CD4-positive, alpha-beta T cell treated with Interleukin-17A for 1 hour (primary cell): Measurements from ENCODE around the gene PAIP2.
"Not testable (repeated sequence)": the region's sequence is repeated elsewhere in the genome, so short reads cannot be mapped to it uniquely, and the experiment has no call there.

Experiments
- DNase-seq: peaks from one replicate; pipeline ENCODE4 v3.0.0-alpha.2; 2020

Gene PAIP2

DNA sequence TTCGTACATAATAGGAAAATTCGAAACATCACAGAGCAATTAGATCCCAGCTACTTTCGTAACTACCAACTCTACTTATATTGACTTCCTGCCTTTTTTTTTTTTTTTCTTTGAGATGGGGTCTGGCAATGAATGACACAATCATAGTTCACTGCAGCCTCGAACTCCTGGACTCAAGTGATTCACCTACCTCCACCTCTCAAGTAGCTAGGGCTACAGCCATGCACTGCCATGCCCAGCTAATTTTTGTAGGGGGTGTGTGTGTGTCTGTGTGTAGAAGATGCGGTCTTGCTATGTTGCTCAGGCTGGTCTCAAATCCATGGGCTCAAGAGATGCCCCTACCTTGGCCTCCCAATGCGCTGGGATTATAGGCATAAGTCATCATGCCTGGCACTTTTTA, 5.8 kb upstream of the PAIP2 start:
- no peak for DNase-seq

DNA sequence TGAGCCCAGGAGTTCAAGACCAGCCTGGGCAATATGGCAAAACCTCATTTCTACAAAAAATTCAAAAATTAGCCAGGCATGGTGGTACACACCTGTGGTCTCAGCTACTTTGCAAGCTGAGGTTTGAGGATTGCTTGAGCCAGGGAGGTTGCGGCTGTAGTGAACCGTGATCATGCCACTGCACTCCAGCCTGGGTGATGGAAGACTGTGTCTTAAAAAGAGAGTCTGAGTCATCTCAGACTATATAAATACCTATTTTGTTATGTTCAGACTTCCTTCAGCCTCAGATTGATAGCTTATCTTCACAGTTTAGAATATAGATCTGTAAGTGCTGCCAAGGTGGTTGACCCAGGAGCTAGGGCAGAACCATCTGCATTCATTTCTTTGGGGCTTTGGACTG, 1.6 kb upstream of the PAIP2 start:
- DNase-seq: no peak

DNA sequence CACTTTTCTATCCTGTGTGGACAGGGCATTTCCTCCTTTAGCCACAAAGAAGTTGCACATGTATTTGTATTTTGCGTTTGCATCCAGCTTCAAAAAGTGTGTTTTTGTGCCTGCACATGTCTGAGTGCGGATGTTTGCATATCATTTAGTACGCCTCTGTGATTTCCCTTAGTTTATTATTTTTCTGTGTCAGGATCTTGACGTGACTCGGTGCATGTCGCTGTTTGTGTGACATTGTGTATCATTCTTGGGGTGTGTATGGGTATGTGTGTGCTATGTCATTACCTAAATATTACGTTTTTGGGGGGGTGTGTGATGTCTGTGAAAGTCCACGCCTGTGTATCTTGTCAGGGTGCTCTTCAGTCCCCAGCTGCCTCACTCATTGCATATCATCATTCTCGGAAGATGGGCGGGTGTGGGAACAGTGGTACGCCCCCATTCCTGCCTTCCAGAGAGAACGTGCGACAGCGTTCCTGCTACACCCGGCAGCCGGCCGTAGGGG, 416 bp upstream of the PAIP2 start:
- no peak for DNase-seq

DNA sequence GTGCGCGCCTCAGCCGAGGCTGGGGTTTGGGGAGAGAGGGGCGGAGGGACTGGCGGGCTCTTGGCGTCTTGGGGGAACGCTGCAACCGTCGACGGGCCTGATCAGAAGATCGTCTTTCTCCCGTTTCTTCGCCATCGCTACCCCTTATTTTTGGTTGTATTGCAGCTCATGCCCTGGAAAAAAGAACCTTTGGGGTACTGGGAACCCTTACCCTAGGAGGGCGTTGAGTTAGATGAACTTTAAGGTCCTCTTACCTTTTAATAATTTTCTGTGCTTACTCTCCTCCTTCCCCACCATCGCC, 719 bp downstream of the PAIP2 start:
- no peak for DNase-seq

DNA sequence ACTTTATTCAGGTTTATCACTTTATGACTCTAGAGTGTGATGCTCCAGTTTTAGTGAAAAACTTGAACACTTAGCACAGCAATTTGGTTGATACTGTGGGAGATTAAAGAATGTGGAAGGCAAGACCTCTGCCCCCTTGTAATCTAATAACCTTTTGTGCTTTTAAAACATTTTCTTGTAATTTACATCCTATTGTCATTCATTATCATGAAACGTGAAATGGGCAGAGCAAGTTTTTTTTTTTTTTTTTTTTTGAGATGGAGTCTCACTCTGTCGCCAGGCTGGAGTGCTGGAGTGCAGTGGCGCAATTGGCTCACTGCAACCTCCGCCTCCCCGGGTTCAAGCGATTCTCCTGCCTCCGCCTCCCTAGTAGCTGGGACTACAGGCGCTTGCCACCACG, 1.8 kb downstream of the PAIP2 start:
- DNase-seq: no peak

DNA sequence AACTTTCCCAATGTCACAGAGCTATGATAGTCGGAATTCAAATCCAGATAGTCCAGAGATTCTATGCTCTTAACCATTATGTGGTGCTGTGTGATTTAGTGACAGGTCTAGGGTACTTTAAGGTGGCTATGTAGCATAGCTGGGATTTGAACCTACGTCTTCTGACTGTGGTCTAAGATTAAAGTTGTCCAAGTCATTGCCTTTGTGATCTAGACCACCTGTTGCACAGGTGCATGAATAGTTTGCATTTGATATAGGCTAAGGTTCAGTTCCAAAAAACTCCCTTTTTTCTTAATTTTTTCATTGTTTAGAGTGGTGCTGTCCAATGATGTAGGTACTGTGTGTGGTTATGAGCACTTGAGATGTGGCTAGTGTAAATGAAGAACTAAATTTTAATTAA, 2.5 kb downstream of the PAIP2 start:
- no peak for DNase-seq

DNA sequence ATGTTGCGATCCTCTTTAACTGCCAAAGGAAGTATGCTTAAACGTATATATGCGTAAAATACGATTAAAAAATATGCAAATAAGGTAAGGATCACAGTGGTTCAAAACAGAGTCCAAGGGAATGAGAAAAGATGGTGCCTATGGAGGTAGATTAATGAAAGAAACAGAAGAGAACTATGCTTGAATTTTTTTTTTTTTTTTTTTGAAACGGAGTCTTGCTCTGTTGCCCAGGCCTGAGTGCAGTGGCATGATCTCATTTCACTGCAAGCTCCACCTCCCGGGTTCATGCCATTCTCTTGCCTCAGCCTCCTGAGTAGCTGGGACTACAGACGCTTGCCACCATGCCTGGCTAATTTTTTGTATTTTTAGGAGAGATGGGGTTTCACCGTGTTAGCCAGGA, 3.8 kb downstream of the PAIP2 start:
- DNase-seq: not testable (repeated sequence)

DNA sequence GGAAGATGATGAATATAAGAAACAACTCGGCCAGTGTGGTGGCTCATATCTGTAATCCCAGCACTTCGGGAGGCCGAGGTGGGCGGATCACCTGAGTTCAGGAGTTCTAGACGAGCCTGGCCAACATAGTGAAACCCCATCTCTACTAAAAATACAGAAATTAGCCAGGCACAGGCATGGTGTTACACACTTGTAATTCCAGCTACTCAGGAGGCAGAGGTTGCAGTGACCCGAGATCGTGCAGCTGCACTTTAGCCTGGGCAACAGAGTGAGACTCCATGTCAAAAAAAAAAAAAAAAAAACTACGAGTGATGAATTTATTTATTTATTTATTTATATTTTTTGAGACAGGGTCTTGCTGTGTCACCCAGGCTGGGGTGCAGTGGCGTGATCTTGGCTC, 6.2 kb downstream of the PAIP2 start:
- not testable (repeated sequence) for DNase-seq

DNA sequence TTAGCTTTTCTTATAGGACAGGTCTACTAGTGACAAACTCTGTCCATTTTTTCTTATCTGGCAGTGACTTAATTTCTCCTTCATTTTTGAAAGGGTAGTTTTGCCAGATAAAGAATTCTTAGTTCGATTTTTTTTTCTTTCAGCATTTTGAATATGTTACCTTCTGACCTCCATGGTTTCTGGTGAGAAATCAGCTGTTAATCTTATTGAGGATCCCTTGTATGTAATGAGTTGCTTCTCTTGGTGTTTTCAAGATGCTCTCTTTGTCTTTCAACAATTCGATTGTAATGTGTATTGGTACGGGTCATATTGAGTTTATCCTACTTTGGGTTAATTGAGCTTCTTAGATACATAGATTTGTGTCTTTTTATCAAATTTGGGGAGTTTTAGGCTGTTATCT, 12.5 kb downstream of the PAIP2 start:
- DNase-seq: no peak

DNA sequence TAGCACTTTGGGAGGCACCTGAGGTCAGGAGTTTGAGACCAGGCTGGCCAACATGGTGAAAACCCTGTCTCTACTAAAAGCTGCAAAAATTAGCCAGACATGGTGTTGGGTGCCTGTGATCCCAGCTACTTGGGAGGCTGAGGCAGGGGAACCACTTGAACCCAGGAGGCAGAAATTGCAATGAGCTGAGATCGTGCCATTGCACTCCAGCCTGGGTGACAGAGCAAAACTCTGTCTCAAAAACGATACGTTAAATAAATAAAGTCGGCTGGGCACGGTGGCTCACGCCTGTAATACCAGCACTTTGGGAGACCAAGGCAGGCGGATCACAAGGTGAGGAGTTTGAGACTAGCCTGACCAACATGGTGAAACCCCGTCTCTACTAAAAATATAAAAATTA, 14.2 kb downstream of the PAIP2 start:
- not testable (repeated sequence) for DNase-seq

DNA sequence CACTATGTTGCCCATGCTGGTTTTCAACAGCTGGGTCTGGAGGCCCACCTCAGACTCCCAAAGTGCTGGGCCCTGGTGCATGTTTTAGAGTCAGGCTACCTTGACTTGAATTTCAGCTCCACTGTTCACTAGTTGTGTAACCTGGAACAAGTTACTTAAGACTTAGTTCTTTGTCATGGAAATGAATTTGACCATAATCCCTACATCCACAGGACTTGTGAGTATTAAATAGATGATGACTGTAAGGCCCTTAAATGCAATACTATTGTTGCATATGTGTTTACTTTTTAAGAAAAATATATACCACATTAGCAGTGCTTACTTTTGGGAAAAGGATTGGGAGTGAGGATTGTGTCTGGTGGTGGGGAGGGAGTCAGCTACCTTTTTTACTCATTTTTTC, 16.4 kb downstream of the PAIP2 start:
- DNase-seq: no peak

DNA sequence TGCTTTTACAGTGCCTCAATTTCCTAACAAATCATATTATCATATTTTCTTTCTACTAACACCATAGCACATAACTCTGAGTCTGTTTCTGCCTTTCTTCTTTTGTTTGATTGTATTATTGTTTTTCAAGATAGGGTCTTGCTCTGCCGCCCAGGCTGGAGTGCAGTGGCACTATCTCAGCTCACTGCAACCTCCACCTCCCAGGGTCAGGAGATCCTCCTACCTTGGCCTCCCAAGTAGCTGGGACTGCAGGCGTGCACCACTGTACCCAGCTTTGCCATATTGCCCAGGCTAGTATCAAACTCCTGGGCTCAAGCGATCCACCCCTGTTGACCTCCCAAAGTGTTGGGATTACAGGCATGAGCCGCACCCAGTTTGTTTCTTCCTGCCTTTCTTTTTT, 18.7 kb downstream of the PAIP2 start:
- DNase-seq: no peak

DNA sequence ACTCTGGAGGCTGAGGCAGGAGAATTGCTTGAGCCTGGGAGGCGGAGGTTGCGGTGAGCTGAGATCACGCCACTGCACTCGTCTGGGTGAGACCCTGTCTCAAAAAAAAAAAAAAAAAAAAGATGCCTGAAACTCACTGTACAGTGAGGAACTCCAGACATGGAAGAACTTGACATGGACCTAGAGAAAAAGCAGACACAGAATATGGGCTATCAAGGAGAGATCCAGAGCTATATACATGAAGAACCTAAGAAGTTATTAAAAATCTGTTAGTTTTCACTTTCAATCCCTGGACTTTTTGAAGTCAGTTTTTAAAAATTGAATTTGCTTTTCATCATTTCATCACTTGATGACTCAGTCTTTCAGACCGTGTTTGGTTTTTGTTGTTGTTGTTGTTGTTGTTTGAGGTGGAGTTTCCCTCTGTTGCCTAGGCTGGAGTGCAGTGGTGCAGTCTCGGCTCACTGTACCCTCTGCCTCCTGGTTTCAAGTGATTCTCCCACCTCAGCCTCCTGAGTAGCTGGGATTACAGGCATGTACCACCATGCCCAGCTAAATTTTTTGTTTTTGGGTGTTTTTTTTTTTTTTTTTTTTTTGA, 20.3 kb downstream of the PAIP2 start:
- DNase-seq: no peak

DNA sequence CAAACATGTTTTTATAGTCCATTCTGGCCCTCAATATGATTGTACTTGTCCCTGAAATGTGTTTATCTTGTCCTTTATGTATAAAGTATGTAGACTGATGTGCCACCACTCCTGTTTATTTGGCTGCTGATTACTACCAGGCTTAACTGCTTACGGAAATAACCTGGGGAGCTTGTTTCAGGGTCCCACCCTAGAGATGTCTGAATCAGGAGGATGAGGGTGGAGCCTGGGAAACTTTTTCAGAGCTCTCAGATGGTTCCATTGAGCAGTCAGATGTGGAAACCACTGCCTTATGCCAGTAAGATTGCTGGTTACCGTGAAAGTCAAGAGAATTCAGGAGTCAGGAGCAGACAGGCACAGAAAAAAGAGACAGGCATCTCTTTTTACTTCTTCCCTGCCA, 22.3 kb downstream of the PAIP2 start:
- DNase-seq: no peak

DNA sequence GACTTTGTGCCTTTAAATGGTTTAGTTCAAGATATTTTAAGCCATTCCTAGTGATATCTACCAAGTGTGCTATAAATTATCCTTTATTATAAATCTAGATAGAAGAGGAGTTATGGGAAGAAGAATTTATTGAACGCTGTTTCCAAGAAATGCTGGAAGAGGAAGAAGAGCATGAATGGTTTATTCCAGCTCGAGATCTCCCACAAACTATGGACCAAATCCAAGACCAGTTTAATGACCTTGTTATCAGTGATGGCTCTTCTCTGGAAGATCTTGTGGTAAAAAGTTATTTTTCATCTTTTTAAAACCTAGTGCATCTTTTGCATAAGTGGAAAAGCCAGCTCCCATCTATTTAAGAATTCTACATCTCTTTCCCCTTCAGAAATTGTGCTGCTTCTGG, 22.8 kb downstream of the PAIP2 start:
- DNase-seq: no peak

DNA sequence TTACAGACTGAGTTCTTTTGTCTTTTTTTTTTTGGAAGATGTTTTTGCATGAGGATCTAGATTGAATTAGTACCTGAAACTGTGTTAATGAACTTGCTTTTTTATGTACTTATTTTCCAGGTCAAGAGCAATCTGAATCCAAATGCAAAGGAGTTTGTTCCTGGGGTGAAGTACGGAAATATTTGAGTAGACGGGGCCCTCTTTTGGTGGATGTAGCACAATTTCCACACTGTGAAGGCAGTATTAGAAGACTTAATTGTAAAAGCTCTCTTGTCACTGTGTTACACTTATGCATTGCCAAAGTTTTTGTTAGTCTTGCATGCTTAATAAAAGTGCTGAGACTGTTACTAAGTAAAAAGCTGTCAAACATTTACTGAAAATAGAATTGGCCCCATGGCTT, 27.0 kb downstream of the PAIP2 start:
- no peak for DNase-seq

DNA sequence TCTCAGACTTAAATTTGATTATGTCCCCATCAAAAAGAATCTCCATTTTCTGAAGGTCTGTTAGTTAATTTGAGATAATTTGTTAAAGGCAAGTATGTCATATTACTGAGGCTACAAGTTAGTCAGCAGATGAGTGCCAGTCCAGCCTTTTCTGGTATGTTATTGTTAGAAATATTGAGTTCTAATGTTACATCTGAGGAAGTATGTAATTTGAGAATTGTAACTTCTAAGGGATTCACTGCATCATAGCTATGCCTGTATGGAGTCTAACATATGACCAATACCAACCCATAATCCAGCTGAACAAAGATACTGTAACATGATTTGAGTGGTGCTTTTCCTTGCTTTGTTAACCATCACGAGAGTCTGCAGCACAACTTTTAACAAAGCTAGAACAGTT, 27.5 kb downstream of the PAIP2 start:
- no peak for DNase-seq

DNA sequence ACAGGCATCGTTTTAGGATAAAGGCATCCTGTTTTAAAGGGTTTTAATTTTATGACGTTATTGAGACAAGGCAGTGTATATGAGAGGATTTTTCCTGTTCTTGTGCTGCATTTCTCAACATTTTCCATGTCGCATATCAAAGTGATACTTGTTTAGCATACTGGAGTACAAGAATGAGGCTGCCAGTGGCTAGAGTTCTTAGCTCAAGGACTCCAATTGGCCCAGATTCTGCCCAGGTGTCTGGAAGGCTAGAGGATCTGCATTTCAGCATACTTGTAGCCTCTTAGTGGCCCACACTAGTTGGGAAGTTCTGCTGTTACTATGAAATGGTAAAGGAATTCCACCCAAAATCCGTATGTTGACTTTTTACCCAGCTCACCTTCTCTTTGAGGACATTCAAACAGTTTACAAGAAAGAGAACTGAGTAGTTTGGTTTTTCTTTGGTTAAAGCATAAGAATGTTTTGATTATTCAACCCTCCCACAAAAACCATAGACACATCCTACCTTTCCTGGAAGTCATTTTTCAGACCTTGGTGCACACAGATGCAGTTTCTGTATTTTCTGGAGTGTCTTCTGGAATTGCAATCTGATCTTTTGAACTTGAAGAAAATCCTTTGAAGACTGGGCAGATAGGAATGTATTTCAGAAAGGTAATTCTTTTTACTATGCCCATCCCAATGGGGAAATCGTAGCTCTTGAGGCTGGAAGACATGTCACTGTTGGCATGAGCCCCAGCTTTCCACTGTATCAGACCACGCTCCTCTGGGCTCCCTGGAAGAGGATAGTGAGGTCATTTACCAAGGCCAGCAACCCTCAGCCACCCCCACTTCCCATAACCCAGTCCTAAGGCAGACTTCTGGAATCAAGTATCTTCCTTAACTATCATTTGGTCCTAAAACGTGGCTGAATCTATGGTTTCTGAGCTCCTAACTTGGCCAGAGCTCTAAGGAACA, 30.1 kb downstream of the PAIP2 start:
- no peak for DNase-seq

DNA sequence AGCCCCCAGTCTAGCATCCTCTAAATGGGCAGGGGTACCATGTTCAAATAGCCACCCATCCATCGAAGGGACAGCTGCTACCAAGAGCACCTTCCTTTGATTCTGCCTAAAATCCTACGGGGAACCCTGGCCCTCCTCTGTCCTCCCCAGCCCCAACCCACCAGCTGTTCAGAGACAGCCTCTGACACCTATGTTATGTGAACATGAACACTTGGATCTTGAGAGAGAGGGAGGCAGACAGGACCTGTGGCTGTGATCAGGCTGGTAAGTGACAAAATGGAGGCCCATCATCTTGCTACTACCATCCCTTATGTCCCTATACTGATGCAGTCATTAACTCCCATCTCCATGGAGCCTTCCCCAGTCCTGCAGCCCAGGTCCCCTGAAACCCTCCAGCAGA, 33.3 kb downstream of the PAIP2 start:
- DNase-seq: no peak

DNA sequence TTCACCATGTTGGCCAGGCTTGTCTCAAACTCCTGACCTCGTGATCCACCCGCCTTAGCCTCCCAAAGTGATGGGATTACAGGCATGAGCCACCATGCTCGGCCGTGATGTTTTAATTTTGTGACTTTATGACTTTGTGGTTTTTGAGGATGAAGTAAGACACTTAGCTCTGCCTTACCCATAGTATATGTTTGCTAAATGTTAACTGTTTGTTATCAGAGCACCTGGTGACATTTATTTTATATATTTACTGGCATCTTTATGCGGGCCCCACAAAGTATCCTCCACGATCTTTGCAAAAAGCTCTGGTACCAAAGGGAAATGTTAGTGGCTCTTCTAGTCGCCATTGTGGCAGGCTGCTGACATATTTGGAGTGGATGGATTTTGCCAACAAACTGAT, 34.7 kb downstream of the PAIP2 start:
- DNase-seq: no peak

DNA sequence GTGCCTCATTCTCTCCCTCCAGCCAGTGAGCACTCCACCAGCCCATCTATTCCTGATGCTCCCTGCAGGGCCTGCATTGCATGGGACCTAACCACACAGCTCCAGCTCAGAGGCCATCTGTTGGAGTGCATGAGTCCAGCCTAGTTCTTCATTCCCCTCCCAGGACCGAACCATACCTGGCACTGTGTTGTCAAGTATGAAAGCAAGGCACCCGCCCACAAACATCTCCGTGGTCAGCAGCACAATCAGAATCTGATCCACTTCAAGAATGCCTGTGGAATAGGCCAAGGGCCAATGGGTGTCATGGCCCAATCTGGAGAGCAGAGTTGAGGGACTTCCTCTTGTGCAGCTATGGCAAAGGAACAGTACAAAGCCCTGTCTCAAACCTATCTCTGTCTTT, 35.6 kb downstream of the PAIP2 start:
- no peak for DNase-seq

DNA sequence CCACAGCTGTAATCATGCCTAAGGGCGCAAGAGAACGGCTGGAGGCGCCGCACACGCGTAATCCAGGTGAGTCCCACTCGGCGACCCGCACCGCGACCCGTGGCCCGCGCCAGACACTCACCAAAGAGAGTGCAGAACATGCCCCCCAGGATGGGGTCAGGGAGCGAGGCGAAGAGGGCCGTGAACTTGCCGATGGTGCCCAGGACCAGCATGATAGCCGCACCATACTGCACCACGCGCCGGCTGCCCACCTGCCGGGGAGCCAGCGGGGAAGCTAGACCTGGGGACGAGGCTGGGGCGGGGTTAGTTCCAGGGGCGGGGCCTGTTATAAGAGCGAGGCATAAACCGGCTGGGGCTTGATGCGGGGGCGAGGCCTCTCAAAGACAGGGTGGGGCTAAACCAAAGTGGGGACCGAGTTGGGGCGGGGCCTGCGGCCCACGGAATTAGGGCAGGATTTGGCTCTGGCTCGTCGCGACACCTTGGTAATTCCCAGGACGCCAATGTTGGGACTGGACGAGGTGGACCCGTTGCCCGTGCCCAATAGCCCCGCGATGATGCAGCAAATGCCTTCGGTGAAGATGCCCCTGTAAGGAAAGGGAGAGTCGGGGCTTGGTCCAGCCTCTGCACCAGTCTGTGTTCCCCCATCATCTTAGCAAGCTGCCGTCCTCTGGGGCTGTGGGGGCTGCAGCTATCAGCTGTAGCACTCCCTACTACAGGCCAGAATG, 36.6 kb downstream of the PAIP2 start:
- DNase-seq: no peak

DNA sequence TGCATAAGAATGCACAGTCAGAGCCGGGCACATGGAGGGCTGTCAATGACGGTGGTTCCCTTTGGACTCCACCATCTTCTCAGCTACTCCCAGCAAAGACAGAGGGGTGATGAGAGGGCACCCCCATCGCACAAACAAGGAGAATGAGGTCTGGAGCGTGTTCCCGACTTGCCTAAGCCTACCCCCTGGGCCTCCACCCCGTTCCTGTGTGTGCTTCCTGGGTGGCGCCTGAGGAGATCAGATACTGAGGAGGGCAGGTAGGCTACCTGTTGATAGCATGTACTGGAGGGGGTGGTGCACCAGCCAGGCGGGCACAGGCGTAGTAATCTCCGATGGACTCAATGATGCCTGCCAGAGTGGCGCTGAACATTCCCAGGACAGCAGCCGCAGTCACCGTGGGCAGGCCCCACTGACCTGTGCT, 37.3 kb downstream of the PAIP2 start:
- DNase-seq: no peak
